OCI-LY7 (cell line): ENCODE results near the gene DUSP15. TPM values are rescaled to one million over a fixed set of nuclear protein-coding genes. Genes with fewer than 3 reads are reported as not detected.

Experiments used
- BruUV-seq: library from RNA; stranded (reverse); fragments of 400-500 nt; replicated peaks from 2 replicates; lab custom pipeline; 2021; lab: Mats Ljungman, UMichigan
- CTCF ChIA-PET: fragments of 300-600 bp; sonication (Branson Sonifier 250); formaldehyde crosslinking; loops from one replicate; lab custom pipeline; 2022; ENCODE audit warnings: antibody characterized with exemption; ENCODE audit not compliant: unreplicated experiment; lab: Charles Lee
- POLR2A ChIA-PET: fragments of 300-600 bp; sonication (Branson Sonifier 250); formaldehyde crosslinking; loops from one replicate; lab custom pipeline; 2022; ENCODE audit warnings: antibody characterized with exemption; lab: Charles Lee
- DNase-seq: peaks from one replicate; pipeline ENCODE4 v3.0.0-alpha.2; 2015; ENCODE audit warnings: low spot score
- H2AFZ ChIP-seq: fragments of 200-600 bp; sonication (generic), shearing (Covaris generic); 2 replicates; pipeline ENCODE4 v1.6.1; 2014; ENCODE audit warnings: mild to moderate bottlenecking, antibody characterized with exemption, low read length, moderate library complexity
- H3K27ac ChIP-seq: fragments of 200-600 bp; sonication (generic); 2 replicates; pipeline ENCODE4 v1.5.1; 2014; ENCODE audit warnings: mixed run types, low read depth, mild to moderate bottlenecking, moderate library complexity, low read length, inconsistent platforms; ENCODE audit not compliant: poor library complexity, severe bottlenecking
- H3K36me3 ChIP-seq: fragments of 200-600 bp; sonication (generic); 2 replicates; pipeline ENCODE4 v1.6.1; 2014; ENCODE audit warnings: mild to moderate bottlenecking, antibody characterized with exemption, low read length, moderate library complexity, mixed read lengths; ENCODE audit not compliant: insufficient read depth
- H3K4me1 ChIP-seq: fragments of 200-600 bp; sonication (generic); 2 replicates; pipeline ENCODE4 v1.5.1; 2014; ENCODE audit warnings: mild to moderate bottlenecking, low read length; ENCODE audit not compliant: insufficient read depth, poor library complexity, severe bottlenecking
- H3K4me2 ChIP-seq: fragments of 200-600 bp; sonication (generic); 2 replicates; pipeline ENCODE4 v1.6.1; 2014; ENCODE audit warnings: mild to moderate bottlenecking, low read length
- H3K4me3 ChIP-seq: fragments of 200-600 bp; sonication (generic); 2 replicates; pipeline ENCODE4 v1.5.1; 2014; ENCODE audit warnings: mild to moderate bottlenecking, low read depth, low read length; ENCODE audit not compliant: poor library complexity, severe bottlenecking
- H3K79me2 ChIP-seq: fragments of 200-600 bp; sonication (generic); 2 replicates; pipeline ENCODE4 v1.6.1; 2016; ENCODE audit warnings: low read depth, mild to moderate bottlenecking, low read length, moderate library complexity, mixed read lengths; ENCODE audit not compliant: insufficient read depth
- H3K9me2 ChIP-seq: fragments of 200-600 bp; sonication (generic); 2 replicates; pipeline ENCODE4 v1.6.1; 2016; ENCODE audit warnings: mild to moderate bottlenecking, low read length, mixed read lengths; ENCODE audit not compliant: insufficient read depth
- H3K9me3 ChIP-seq: fragments of 200-600 bp; sonication (generic); 2 replicates; pipeline ENCODE4 v1.6.1; 2014; ENCODE audit warnings: mild to moderate bottlenecking, mixed run types, low read length, mixed read lengths
- H4K20me1 ChIP-seq: fragments of 200-600 bp; sonication (generic); 2 replicates; pipeline ENCODE4 v1.6.1; 2014; ENCODE audit warnings: mild to moderate bottlenecking, antibody characterized with exemption, low read length, moderate library complexity, mixed read lengths; ENCODE audit not compliant: insufficient read depth
- CTCF ChIP-seq: fragments of 200-600 bp; sonication (generic); conservative IDR thresholded peaks from 2 replicates; pipeline ENCODE4 v1.5.1; 2014; ENCODE audit warnings: mild to moderate bottlenecking, antibody characterized with exemption, low read length, moderate library complexity, mixed read lengths
- EZH2phosphoT487 ChIP-seq: fragments of 200-600 bp; sonication (generic); IDR thresholded peaks from 2 replicates; pipeline ENCODE4 v1.6.1; 2018; ENCODE audit warnings: low read depth, borderline replicate concordance, mild to moderate bottlenecking, mixed run types, antibody characterized with exemption, low read length, moderate library complexity, mixed read lengths
- intact Hi-C: fragments of 100-400 bp; cut with micrococcal nuclease; formaldehyde crosslinking; loops from one replicate; pipeline ENCODE4 v1.10.0; 2022; ENCODE audit not compliant: unreplicated experiment
- total RNA-seq, 2 experiments: library from RNA; depleted of rRNA in 1 of 2; stranded (reverse); fragments of >200 nt in 1 of 2; shearing (Covaris generic) in 1 of 2; gene quantifications; 2 replicates each; pipeline ENCODE4 v1.2.3, GENCODE V29; 2014 to 2022

The DUSP15 gene
- total RNA-seq, 2 experiments from 2014 or later: 0.19 to 0.61 TPM

GRCh38 chr20:31901615-31902014 lies 31.3 kb upstream of the DUSP15 start:
- Histone ChIP-seq H3K9me3 (no peaks in the 10 kb centered on the region), H3K36me3 (no peaks in the 10 kb centered on the region), H3K4me1 (no peaks in the 10 kb centered on the region), H4K20me1 (no peaks in the 10 kb centered on the region), H3K9me2 (no peaks in the 10 kb centered on the region), H3K4me3 (no peak overlapping the region), H3K4me2 (no peak overlapping the region), H3K27ac (no peak overlapping the region), H2AFZ (no peak overlapping the region), H3K79me2 (no peaks in the 10 kb centered on the region)
- intact Hi-C loops: no loop called here
- CTCF ChIA-PET: no interaction called here
- DNase-seq: no peak
- TF ChIP-seq EZH2phosphoT487 (no peak), CTCF (no peak)
- BruUV-seq: no TSS peak
- POLR2A ChIA-PET: no interaction called here

DNA sequence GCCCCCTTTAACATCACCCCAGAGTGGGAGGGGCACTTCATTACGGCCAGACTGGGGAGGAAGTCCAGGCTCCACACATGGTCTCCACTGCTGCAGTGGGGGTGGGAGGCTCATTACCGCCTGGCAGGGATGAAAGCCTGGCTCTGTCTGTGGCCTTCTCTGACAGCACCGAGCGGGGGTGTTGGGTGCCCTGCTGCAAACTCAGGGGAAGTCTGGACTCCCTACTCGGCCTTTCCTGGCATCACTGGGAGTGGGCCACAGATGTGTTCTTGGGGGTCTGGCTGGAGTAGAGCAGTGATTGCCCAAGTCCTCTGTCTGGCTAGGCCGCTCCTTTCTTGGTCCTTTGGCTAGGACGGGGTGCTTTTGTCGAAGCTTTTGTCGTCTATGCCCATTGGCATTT lies 27.2 kb upstream of the DUSP15 start:
- TF ChIP-seq EZH2phosphoT487 (no peak), CTCF (no peak)
- ChIA-PET CTCF (no interaction called here), POLR2A (interaction anchor here (1.1 kb wide), 1 partner anchor 11 kb away, joined by 3 read pairs; no protein-coding TSS in a partner anchor)
- Histone ChIP-seq H4K20me1 (no peaks in the 10 kb centered on the region), H3K9me3 (no peaks in the 10 kb centered on the region), H3K27ac (no peak overlapping the region), H3K4me1 (peaks cover 9% of the 10 kb centered on the region), H3K9me2 (no peaks in the 10 kb centered on the region), H3K36me3 (no peaks in the 10 kb centered on the region), H3K4me3 (no peak overlapping the region), H3K4me2 (no peak overlapping the region), H3K79me2 (no peaks in the 10 kb centered on the region), H2AFZ (no peak overlapping the region)
- no TSS peak for BruUV-seq
- intact Hi-C loops: no loop called here
- no peak for DNase-seq

- intact Hi-C loops: no loop called here
- DNase-seq: no peak
- Histone ChIP-seq H3K9me3 (no peaks in the 10 kb centered on the region), H3K4me2 (no peak overlapping the region), H3K27ac (no peak overlapping the region), H3K79me2 (no peaks in the 10 kb centered on the region), H3K36me3 (no peaks in the 10 kb centered on the region), H3K9me2 (no peaks in the 10 kb centered on the region), H4K20me1 (no peaks in the 10 kb centered on the region), H2AFZ (no peak overlapping the region), H3K4me3 (no peak overlapping the region), H3K4me1 (peaks cover 9% of the 10 kb centered on the region)
- no peak for TF ChIP-seq CTCF
- no peak for TF ChIP-seq EZH2phosphoT487
- POLR2A ChIA-PET: interaction anchor here (0.6 kb wide), 1 partner anchor 8 kb away, joined by 3 read pairs; no protein-coding TSS in a partner anchor
- no TSS peak for BruUV-seq
- CTCF ChIA-PET: no interaction called here
Observed at GRCh38 chr20:31896049-31896448, 25.7 kb upstream of the DUSP15 start.
